ENCODE results near the gene TDRD12. TPM values are rescaled to one million over a fixed set of nuclear protein-coding genes. Genes with fewer than 3 reads are reported as not detected.

The TDRD12 gene
- total and polyA plus RNA-seq, 2 of the 13 experiments (the other 11 are each of a cell fraction or from before 2014, with no cell fraction given) = 0.03 to 0.40 TPM

DNA sequence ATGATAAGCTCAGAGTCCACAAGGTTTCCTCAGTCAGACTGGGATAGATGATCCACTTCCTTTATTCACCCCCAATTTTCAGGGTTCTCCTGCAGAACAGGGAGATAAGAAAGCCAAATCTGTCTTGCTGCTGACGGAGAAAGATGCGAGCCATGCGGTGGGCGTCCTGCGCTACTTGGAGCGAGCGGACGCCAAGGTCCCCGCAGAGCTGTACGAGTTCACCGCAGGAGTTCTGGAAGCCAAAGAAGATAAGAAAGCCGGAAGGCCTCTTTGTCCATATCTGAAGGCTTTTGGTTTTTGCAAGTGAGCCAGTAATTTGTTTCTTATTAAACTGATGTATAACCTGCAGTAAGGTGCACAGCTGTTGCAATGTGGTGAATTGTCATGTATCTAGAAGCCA, 83.3 kb downstream of the TDRD12 start:
- H3K9ac ChIP-seq (ENCODE audit: insufficient read depth, low read depth, low read length) = no peak overlapping the region
- ATAC-seq = no peak
- WGBS (ENCODE audit: low lambda C conversion rate) = 85% methylated on average over 12 of the region's 12 CpGs
- no peak for TF ChIP-seq SAFB2 (CRISPR knock-in tag; IDR thresholded peaks at IDR 0.05; ENCODE audit: borderline replicate concordance, low read depth)
- TF ChIP-seq, protein P1, sequence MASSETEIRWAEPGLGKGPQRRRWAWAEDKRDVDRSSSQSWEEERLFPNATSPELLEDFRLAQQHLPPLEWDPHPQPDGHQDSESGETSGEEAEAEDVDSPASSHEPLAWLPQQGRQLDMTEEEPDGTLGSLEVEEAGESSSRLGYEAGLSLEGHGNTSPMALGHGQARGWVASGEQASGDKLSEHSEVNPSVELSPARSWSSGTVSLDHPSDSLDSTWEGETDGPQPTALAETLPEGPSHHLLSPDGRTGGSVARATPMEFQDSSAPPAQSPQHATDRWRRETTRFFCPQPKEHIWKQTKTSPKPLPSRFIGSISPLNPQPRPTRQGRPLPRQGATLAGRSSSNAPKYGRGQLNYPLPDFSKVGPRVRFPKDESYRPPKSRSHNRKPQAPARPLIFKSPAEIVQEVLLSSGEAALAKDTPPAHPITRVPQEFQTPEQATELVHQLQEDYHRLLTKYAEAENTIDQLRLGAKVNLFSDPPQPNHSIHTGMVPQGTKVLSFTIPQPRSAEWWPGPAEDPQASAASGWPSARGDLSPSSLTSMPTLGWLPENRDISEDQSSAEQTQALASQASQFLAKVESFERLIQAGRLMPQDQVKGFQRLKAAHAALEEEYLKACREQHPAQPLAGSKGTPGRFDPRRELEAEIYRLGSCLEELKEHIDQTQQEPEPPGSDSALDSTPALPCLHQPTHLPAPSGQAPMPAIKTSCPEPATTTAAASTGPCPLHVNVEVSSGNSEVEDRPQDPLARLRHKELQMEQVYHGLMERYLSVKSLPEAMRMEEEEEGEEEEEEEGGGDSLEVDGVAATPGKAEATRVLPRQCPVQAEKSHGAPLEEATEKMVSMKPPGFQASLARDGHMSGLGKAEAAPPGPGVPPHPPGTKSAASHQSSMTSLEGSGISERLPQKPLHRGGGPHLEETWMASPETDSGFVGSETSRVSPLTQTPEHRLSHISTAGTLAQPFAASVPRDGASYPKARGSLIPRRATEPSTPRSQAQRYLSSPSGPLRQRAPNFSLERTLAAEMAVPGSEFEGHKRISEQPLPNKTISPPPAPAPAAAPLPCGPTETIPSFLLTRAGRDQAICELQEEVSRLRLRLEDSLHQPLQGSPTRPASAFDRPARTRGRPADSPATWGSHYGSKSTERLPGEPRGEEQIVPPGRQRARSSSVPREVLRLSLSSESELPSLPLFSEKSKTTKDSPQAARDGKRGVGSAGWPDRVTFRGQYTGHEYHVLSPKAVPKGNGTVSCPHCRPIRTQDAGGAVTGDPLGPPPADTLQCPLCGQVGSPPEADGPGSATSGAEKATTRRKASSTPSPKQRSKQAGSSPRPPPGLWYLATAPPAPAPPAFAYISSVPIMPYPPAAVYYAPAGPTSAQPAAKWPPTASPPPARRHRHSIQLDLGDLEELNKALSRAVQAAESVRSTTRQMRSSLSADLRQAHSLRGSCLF (CRISPR knock-in tag; IDR thresholded peaks at IDR 0.05; ENCODE audit: borderline replicate concordance) = no peak
- TF ChIP-seq TBP (CRISPR knock-in tag; IDR thresholded peaks at IDR 0.05) = no peak
- TF ChIP-seq TCF7 (IDR thresholded peaks at IDR 0.05; ENCODE audit: low read depth) = no peak
- no peak for TF ChIP-seq SP5 (CRISPR knock-in tag; IDR thresholded peaks at IDR 0.05; ENCODE audit: borderline replicate concordance, low read depth)
- TF ChIP-seq PRDM10 (CRISPR knock-in tag; IDR thresholded peaks at IDR 0.05; ENCODE audit: low read depth) = no peak
- no peak for TF ChIP-seq SUZ12 (IDR thresholded peaks at IDR 0.05; ENCODE audit: low read depth, low read length)
- TF ChIP-seq ZNF788 (CRISPR knock-in tag; IDR thresholded peaks at IDR 0.05; ENCODE audit: borderline replicate concordance) = no peak
- TF ChIP-seq ZFP62 (CRISPR knock-in tag; IDR thresholded peaks at IDR 0.05) = no peak
- TF ChIP-seq, protein P2, sequence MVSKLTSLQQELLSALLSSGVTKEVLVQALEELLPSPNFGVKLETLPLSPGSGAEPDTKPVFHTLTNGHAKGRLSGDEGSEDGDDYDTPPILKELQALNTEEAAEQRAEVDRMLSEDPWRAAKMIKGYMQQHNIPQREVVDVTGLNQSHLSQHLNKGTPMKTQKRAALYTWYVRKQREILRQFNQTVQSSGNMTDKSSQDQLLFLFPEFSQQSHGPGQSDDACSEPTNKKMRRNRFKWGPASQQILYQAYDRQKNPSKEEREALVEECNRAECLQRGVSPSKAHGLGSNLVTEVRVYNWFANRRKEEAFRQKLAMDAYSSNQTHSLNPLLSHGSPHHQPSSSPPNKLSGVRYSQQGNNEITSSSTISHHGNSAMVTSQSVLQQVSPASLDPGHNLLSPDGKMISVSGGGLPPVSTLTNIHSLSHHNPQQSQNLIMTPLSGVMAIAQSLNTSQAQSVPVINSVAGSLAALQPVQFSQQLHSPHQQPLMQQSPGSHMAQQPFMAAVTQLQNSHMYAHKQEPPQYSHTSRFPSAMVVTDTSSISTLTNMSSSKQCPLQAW (CRISPR knock-in tag; IDR thresholded peaks at IDR 0.05) = no peak
- TF ChIP-seq CEBPG (CRISPR knock-in tag; IDR thresholded peaks at IDR 0.05) = no peak
- TF ChIP-seq FOSL2 (CRISPR knock-in tag; IDR thresholded peaks at IDR 0.05) = no peak
- TF ChIP-seq CREB3 (CRISPR knock-in tag; IDR thresholded peaks at IDR 0.05) = no peak
- no peak for TF ChIP-seq KDM5A (IDR thresholded peaks at IDR 0.05; ENCODE audit: borderline replicate concordance, low read length)
- no peak for TF ChIP-seq ELF3 (CRISPR knock-in tag; IDR thresholded peaks at IDR 0.05)
- no peak for TF ChIP-seq MATR3 (CRISPR knock-in tag; IDR thresholded peaks at IDR 0.05)

More for the DNA sequence above, 83.3 kb downstream of the TDRD12 start:
- H3K27ac ChIP-seq (ENCODE audit: extremely low read length, insufficient read depth, low read length) = no peak overlapping the region
- no peaks in the 10 kb centered on the region for H3K36me3 ChIP-seq (replicated peaks in 1 of 2; ENCODE audit: control insufficient read depth in 1 of 2, insufficient read depth in 2 of 2, low read length in 2 of 2)
- peaks cover 0 to 4% of the 10 kb centered on the region in 2 experiments; a peak in 1 of 5 replicates for H3K27me3 ChIP-seq (ENCODE audit: control insufficient read depth in 1 of 2, insufficient read depth in 2 of 2, low read length in 2 of 2)
- H3K9me3 ChIP-seq (ENCODE audit: low read length) = no peaks in the 10 kb centered on the region
- no peak overlapping the region for H3K4me2 ChIP-seq (ENCODE audit: low read depth, low read length)
- in situ Hi-C loops (cut with HindIII; ENCODE audit: extremely low pct_ligation_motif_present, low pct_unique_long_range_greater_than_20kb) (no loop called here), intact Hi-C loops (cut with micrococcal nuclease; ENCODE audit: unreplicated experiment) (no loop called here)
- H4K20me1 ChIP-seq (ENCODE audit: insufficient read depth, low read length) = no peaks in the 10 kb centered on the region
- H3K4me1 ChIP-seq (ENCODE audit: insufficient read depth, low read length) = no peaks in the 10 kb centered on the region
- ChIA-PET POLR2A (no interaction called here), CTCF (ENCODE audit: low intra/inter-chr PET ratio, low total read pairs) (no interaction called here)
- no peak overlapping the region for H2AFZ ChIP-seq (ENCODE audit: low read length)
- no TSS peak for BruUV-seq (replicated peaks)
- H3K79me2 ChIP-seq (ENCODE audit: insufficient read depth, low read length) = no peaks in the 10 kb centered on the region
- DNase-seq (ENCODE audit: low spot score) (no peak), FAIRE-seq (no peak)
- H3K4me3 ChIP-seq (replicated peaks in 1 of 3; ENCODE audit: insufficient read depth in 1 of 3, low read depth in 2 of 3, low read length in 3 of 3) = no peak overlapping the region

Data from HepG2 (cell line).